H1 (cell line): ENCODE results near the gene NKPD1. TPM values are rescaled to one million over a fixed set of nuclear protein-coding genes. Genes with fewer than 3 reads are reported as not detected.

ENCODE experiments used
- GABPA ChIP-seq: IDR thresholded peaks from 2 replicates; pipeline ENCODE4 v1.6.1; 2011; ENCODE audit warnings: mild to moderate bottlenecking, low read length, moderate library complexity, borderline replicate concordance; ENCODE audit not compliant: insufficient read depth
- RNF2 ChIP-seq: fragments of 200-900, 300-1000 bp; sonication (generic); IDR thresholded peaks from 2 replicates; pipeline ENCODE4 v1.7.1; 2016; ENCODE audit warnings: borderline replicate concordance, low read depth, mild to moderate bottlenecking, antibody characterized with exemption, low read length; ENCODE audit not compliant: poor library complexity, severe bottlenecking; ENCODE audit errors: missing control alignments
- TAF1 ChIP-seq: IDR thresholded peaks from 2 replicates; pipeline ENCODE4 v1.6.1; 2011; ENCODE audit warnings: mild to moderate bottlenecking, low read depth, low read length
- ZNF274 ChIP-seq: IDR thresholded peaks from 2 replicates; pipeline ENCODE4 v1.7.0; 2012; ENCODE audit warnings: low read length, borderline replicate concordance; ENCODE audit errors: extremely low read depth
- polyA plus RNA-seq, 7 experiments: library from polyadenylated mRNA; depleted of rRNA in 3 of 7; stranded (reverse) in 5 of 7; unstranded in 2 of 7; fragments of >200 nt in 5 of 7; fragments of 200-250 nt in 2 of 7; gene quantifications; 1 replicate in 5 of 7; 2 replicates in 1 of 7; 4 replicates in 1 of 7; pipeline versions ENCODE4 v1.2.1 to v1.2.3, GENCODE V29; 2011 to 2013; ENCODE audit warnings: missing spikeins in 2 of 7, mixed read lengths in 2 of 7
- total RNA-seq: library from RNA; stranded (reverse); fragmentation: NEBNext Ultra II Directional; extraction: Animal tissue kit (Norgen Biotek cat#: 25700); gene quantifications from 2 replicates; pipeline ENCODE4 v1.2.1, GENCODE V29; 2021

Gene NKPD1
- total and polyA plus RNA-seq, 2 of the 8 experiments (the other 6 are each of a cell fraction or from before 2014, with no cell fraction given): 0.30 to 0.39 TPM

- no peak for TF ChIP-seq RNF2
- TF ChIP-seq GABPA: no peak
- no peak for TF ChIP-seq TAF1
- no peak for TF ChIP-seq ZNF274
- TF ChIP-seq, all 59 proteins: peak for 0
Observed at GRCh38 chr19:45133661-45134060, 27.1 kb downstream of the NKPD1 start (continued).
